Right lobe of liver (tissue), 6 donors: ENCODE data around the gene SCUBE1. TPM values are rescaled to one million over a fixed set of nuclear protein-coding genes. Genes with fewer than 3 reads are reported as not detected.

Source experiments
- ATAC-seq, 4 donors: fragments of 200-7000 bp; cut with Tn5 transposase; one replicate each; pipeline ENCODE4 v1.9.1; 2020; ENCODE audit warnings: mild to moderate bottlenecking in 4 of 4, moderate library complexity in 4 of 4
- DNase-seq, 3 donors: peaks; one replicate each; pipeline ENCODE4 v3.0.0-alpha.2; 2020
- H3K27ac ChIP-seq, 3 donors: fragments of 200-600 bp; one replicate each; pipeline ENCODE4 v1.8.0; 2022
- H3K27me3 ChIP-seq, 2 donors: fragments of 200-600 bp; one replicate each; pipeline ENCODE4 v1.8.0; 2022
- H3K36me3 ChIP-seq, 4 donors: fragments of 200-600 bp; sonication (generic) in 1 of 4; one replicate each; pipeline versions ENCODE4 v1.5.1 to v1.8.0; 2017 to 2022; ENCODE audit warnings: control low read depth in 1 of 4
- H3K4me1 ChIP-seq, 4 donors: fragments of 200-600 bp; sonication (generic) in 1 of 4; one replicate each; pipeline versions ENCODE4 v1.5.1 to v1.8.0; 2017 to 2022; ENCODE audit warnings: control low read depth in 1 of 4
- H3K4me3 ChIP-seq, 3 donors: fragments of 200-600 bp; one replicate each; pipeline ENCODE4 v1.8.0; 2022
- H3K9me3 ChIP-seq, 4 donors: fragments of 200-600 bp; sonication (generic) in 1 of 4; one replicate each; pipeline versions ENCODE4 v1.5.1 to v1.8.0; 2017 to 2022; ENCODE audit warnings: control low read depth in 1 of 4
- POLR2A ChIP-seq: fragments of 450-650 bp; IDR thresholded peaks from one replicate; pipeline ENCODE4 v1.6.1; 2017; ENCODE audit warnings: antibody characterized with exemption, mild to moderate bottlenecking
- WGBS: methylation state at CpG from one replicate; pipeline ENCODE4 v1.1.6; 2018; ENCODE audit warnings: low coverage, low lambda C conversion rate; ENCODE audit not compliant: insufficient coverage; ENCODE audit errors: missing lambda C conversion rate; 5-methylcytosine and 5-hydroxymethylcytosine counted together
- intact Hi-C, 2 donors: fragments of 100-400 bp; cut with DNase I; formaldehyde crosslinking; loops; one replicate each; pipeline versions ENCODE4 v1.11.2 to v1.14.1; 2022
- total RNA-seq, 6 experiments: library from RNA; depleted of rRNA in 2 of 6; stranded (reverse); fragments of >200 nt in 2 of 6; fragmentation: NEBNext Ultra II Directional in 3 of 6; extraction: Animal tissue kit (Norgen Biotek cat#: 25700) in 3 of 6; gene quantifications; one replicate each; pipeline versions ENCODE4 v1.1.0 to v1.2.4, GENCODE V29; 2016 to 2023
- TF ChIP-seq, protein P1 (sequence below), 4 donors: fragments of 200-600 bp in 3 of 4; fragments of 450-650 bp in 1 of 4; IDR thresholded peaks; one replicate each; pipeline versions ENCODE4 v1.5.1 to v1.8.0; 2016 to 2022; ENCODE audit warnings: antibody characterized with exemption in 4 of 4, mild to moderate bottlenecking in 2 of 4
- donor health status: DM: no; HTN: yes; CAD: no.
- donor health status: DM: no; HTN: no; CAD: no.
- donor health status: DM: no; HTN: no; CAD: no.
- donor health status: DM: no; HTN: yes; CAD: no.
- donor health status: DM: no; HTN: yes; CAD: no.

Gene SCUBE1
- total RNA-seq, 6 experiments from 2014 or later: 0.73 to 11.7 (median 2.7) TPM

DNA sequence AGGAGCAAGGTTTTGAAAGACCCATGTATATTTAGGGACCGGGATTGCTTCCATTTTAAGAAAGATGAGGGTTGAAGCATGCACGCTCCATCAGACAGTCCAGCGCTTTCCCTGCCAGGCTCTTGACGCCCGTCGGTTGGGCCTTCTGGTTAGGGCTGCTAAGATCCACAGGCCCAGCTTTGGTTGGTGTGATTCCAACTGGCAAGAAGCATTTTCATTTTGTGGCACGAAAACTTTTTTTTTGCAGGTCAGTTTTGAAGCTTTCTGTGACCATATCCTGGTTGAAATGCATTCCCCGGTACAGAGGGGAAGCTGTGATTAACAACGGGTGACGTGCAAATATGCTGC is 34.4 kb upstream of the SCUBE1 start:
- WGBS: 21% methylated on average over 10 of the region's 10 CpGs
- Histone ChIP-seq H3K4me3 (no peak overlapping the region), H3K4me1 (peaks cover 0 to 25% (median 12%) of the 10 kb centered on the region in 4 donors), H3K27ac (peak overlapping the region; percentile 18 to 72 (median 36)), H3K36me3 (no peaks in the 10 kb centered on the region), H3K27me3 (no peaks in the 10 kb centered on the region), H3K9me3 (no peaks in the 10 kb centered on the region)
- intact Hi-C loops: no loop called here
- DNase-seq: no peak
- TF ChIP-seq POLR2A: no peak
- TF ChIP-seq, protein P1, sequence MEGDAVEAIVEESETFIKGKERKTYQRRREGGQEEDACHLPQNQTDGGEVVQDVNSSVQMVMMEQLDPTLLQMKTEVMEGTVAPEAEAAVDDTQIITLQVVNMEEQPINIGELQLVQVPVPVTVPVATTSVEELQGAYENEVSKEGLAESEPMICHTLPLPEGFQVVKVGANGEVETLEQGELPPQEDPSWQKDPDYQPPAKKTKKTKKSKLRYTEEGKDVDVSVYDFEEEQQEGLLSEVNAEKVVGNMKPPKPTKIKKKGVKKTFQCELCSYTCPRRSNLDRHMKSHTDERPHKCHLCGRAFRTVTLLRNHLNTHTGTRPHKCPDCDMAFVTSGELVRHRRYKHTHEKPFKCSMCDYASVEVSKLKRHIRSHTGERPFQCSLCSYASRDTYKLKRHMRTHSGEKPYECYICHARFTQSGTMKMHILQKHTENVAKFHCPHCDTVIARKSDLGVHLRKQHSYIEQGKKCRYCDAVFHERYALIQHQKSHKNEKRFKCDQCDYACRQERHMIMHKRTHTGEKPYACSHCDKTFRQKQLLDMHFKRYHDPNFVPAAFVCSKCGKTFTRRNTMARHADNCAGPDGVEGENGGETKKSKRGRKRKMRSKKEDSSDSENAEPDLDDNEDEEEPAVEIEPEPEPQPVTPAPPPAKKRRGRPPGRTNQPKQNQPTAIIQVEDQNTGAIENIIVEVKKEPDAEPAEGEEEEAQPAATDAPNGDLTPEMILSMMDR (IDR thresholded peaks at IDR 0.05): no peak
- ATAC-seq: peak; percentile 26 to 57 (median 51)

DNA sequence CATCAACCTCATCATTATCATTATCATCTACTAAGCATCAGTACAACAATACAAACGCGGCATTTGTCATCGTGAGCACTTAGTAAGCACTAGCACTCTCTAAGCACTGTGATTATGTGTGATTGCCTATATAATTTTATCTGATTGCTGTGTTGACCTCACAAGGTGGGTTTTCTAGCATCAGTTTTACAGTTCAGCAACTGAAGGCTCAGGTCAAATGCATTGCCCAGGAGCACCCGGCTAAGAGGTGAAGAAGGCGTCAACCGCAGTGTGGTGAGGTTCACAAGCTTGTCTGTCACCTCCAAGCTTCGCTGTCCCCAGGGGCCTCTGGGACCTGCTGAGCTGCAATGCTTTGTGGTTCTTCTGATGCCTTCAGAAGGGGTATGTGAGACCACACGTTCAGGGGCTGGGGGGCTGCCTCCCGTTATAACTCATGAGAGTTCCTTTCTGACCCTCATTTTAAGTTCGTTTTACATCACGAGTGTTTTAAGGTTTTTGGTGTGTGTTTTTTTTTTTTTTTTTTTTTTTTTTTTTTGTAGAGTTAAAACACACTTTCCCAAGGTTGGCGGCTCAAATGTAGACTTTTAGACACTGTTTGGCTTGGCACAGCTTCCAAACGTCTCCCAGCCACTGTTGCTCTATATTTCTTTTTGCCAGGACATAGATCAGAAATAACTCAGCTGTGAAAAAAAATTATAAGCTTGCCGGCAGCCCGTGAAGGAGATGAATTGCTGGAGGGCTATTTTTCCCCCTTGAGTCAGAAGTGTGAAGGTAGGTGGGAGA is 33.8 kb upstream of the SCUBE1 start:
- H3K36me3 ChIP-seq: no peaks in the 10 kb centered on the region
- H3K27me3 ChIP-seq: no peaks in the 10 kb centered on the region
- no peak for DNase-seq
- H3K4me3 ChIP-seq: no peak overlapping the region
- peak overlapping the region; percentile 18 to 72 (median 36) for H3K27ac ChIP-seq
- WGBS: 30% methylated on average over 12 of the region's 15 CpGs
- intact Hi-C loops: no loop called here
- TF ChIP-seq, protein P1 (IDR thresholded peaks at IDR 0.05): no peak
- no peak for TF ChIP-seq POLR2A
- ATAC-seq: peak; percentile 76 to 87 (median 81)
- peaks cover 0 to 25% (median 12%) of the 10 kb centered on the region in 4 donors for H3K4me1 ChIP-seq
- no peaks in the 10 kb centered on the region for H3K9me3 ChIP-seq

DNA sequence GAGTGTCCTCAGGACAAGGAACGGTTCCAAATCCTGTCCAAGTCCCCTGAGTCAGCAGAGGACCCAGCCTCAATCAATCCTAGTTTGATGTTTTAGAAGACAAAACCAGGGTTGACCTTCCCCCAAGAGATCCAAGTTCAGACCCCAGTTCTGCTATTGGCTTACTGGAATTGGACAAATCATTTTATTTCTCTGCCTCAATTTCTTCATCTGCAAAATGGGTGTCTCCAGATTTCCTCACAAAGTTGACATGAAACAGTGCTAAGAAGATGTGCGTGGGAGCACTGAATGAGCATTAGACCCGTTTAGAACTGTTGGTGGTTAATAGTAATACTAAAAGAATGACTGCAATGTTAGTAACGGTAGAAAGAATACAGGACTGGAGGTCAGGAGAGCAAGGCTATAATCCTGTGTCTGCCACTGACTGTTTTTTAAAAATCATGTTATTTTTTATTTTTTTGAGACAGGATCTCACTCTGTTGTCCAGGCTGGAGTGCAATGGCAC is 32.8 kb upstream of the SCUBE1 start:
- WGBS: 82% methylated on average over 4 of the region's 4 CpGs
- Histone ChIP-seq H3K4me1 (peaks cover 0 to 25% (median 12%) of the 10 kb centered on the region in 4 donors), H3K9me3 (no peaks in the 10 kb centered on the region), H3K36me3 (no peaks in the 10 kb centered on the region), H3K27me3 (no peaks in the 10 kb centered on the region), H3K27ac (no peak overlapping the region), H3K4me3 (no peak overlapping the region)
- no peak for ATAC-seq
- TF ChIP-seq POLR2A: no peak
- TF ChIP-seq, protein P1 (IDR thresholded peaks at IDR 0.05): no peak
- intact Hi-C loops: no loop called here
- DNase-seq: no peak

DNA sequence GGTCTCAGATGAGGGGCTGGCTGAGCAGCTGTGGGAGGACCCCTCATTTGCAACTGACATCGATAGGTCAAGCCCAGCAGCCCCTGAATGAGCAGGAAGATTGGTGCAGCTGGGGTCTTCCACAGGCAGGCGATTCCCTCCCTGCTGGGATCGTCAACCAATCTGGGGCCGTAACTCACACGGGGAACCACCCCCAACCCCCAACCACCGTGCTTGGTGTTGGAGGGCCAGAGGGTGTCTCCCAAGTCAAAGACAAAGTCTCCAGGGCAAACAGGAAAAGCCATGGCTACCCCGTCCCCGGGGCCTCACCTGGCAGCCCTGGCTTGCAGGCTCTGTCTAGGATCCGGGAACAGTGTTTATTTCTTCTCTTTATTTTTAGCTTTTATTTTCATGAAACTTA is 26.9 kb upstream of the SCUBE1 start:
- Histone ChIP-seq H3K27ac (no peak overlapping the region), H3K4me3 (no peak overlapping the region), H3K36me3 (no peaks in the 10 kb centered on the region), H3K4me1 (no peaks in the 10 kb centered on the region), H3K9me3 (no peaks in the 10 kb centered on the region), H3K27me3 (no peaks in the 10 kb centered on the region)
- DNase-seq (no peak), ATAC-seq (no peak)
- WGBS: 35% methylated on average over 5 of the region's 9 CpGs
- intact Hi-C loops: no loop called here
- TF ChIP-seq, protein P1 (IDR thresholded peaks at IDR 0.05): no peak
- TF ChIP-seq POLR2A: no peak
